OCI-LY1 (cell line): Measurements from ENCODE around the gene CDKL5.
"Not testable (repeated sequence)": the region's sequence is repeated elsewhere in the genome, so short reads cannot be mapped to it uniquely, and the experiment has no call there.

Source experiments
- H2AFZ ChIP-seq: fragments of 200-600 bp; sonication (generic), shearing (Covaris generic); 2 replicates; pipeline ENCODE4 v1.6.0; 2014; ENCODE audit warnings: antibody characterized with exemption, mild to moderate bottlenecking, low read length
- H3F3A ChIP-seq: fragments of 200-600 bp; sonication (generic), shearing (Covaris generic); 2 replicates; pipeline ENCODE4 v1.6.0; 2014; ENCODE audit warnings: mild to moderate bottlenecking, antibody characterized with exemption, low read length, moderate library complexity; ENCODE audit not compliant: insufficient read depth
- H3K27ac ChIP-seq: fragments of 200-600 bp; sonication (generic); 2 replicates; pipeline ENCODE4 v1.5.1; 2014; ENCODE audit warnings: low read length, mixed run types, mild to moderate bottlenecking, low read depth; ENCODE audit not compliant: poor library complexity, severe bottlenecking
- H3K27me3 ChIP-seq: fragments of 200-600 bp; sonication (generic); 2 replicates; pipeline ENCODE4 v1.6.0; 2014; ENCODE audit warnings: antibody characterized with exemption, mild to moderate bottlenecking, low read length, moderate library complexity; ENCODE audit not compliant: insufficient read depth
- H3K36me3 ChIP-seq: fragments of 200-600 bp; sonication (generic); 2 replicates; pipeline ENCODE4 v1.6.1; 2014; ENCODE audit warnings: mild to moderate bottlenecking, antibody characterized with exemption, low read length, moderate library complexity, mixed read lengths; ENCODE audit not compliant: insufficient read depth
- H3K4me1 ChIP-seq: fragments of 200-600 bp; sonication (generic); 2 replicates; pipeline ENCODE4 v1.5.1; 2014; ENCODE audit warnings: mild to moderate bottlenecking, low read length, moderate library complexity; ENCODE audit not compliant: insufficient read depth, severe bottlenecking
- H3K4me2 ChIP-seq: fragments of 200-600 bp; sonication (generic), shearing (Covaris generic); 2 replicates; pipeline ENCODE4 v1.6.1; 2014; ENCODE audit warnings: low read length
- H3K4me3 ChIP-seq: fragments of 200-600 bp; sonication (generic); 2 replicates; pipeline ENCODE4 v1.5.1; 2014; ENCODE audit warnings: low read length, low read depth, mild to moderate bottlenecking, mixed read lengths; ENCODE audit not compliant: poor library complexity, severe bottlenecking
- H3K79me2 ChIP-seq: fragments of 200-600 bp; shearing (Covaris generic); 2 replicates; pipeline ENCODE4 v1.6.1; 2016; ENCODE audit warnings: mixed run types, low read length, mixed read lengths; ENCODE audit not compliant: insufficient read depth
- H3K9ac ChIP-seq: fragments of 200-600 bp; sonication (generic), shearing (Covaris generic); 2 replicates; pipeline ENCODE4 v1.6.1; 2014; ENCODE audit warnings: mild to moderate bottlenecking, low read length, mixed read lengths
- H3K9me2 ChIP-seq: fragments of 200-600 bp; sonication (generic), shearing (Covaris generic); 2 replicates; pipeline ENCODE4 v1.6.1; 2014; ENCODE audit warnings: low read depth, mild to moderate bottlenecking, low read length, mixed read lengths
- H3K9me3 ChIP-seq: fragments of 200-600 bp; shearing (Covaris generic); 2 replicates; pipeline ENCODE4 v1.6.1; 2014; ENCODE audit warnings: low read length, mixed read lengths
- H4K20me1 ChIP-seq: fragments of 200-600 bp; sonication (generic), shearing (Covaris generic); 2 replicates; pipeline ENCODE4 v1.6.0; 2016; ENCODE audit warnings: mild to moderate bottlenecking, low read length; ENCODE audit not compliant: insufficient read depth
- EZH2 ChIP-seq: fragments of 200-600 bp; sonication (generic), shearing (Covaris generic); IDR thresholded peaks from 2 replicates; pipeline ENCODE4 v1.8.0; 2017; ENCODE audit warnings: borderline replicate concordance, mixed run types, mild to moderate bottlenecking, antibody characterized with exemption, low read length, moderate library complexity, mixed read lengths
- TF ChIP-seq, protein P1 (sequence below): fragments of 200-600 bp; sonication (generic), shearing (Covaris generic); IDR thresholded peaks from 2 replicates; pipeline ENCODE4 v1.5.1; 2017; ENCODE audit warnings: mild to moderate bottlenecking, antibody characterized with exemption, low read length, moderate library complexity, mixed read lengths

Gene CDKL5

DNA sequence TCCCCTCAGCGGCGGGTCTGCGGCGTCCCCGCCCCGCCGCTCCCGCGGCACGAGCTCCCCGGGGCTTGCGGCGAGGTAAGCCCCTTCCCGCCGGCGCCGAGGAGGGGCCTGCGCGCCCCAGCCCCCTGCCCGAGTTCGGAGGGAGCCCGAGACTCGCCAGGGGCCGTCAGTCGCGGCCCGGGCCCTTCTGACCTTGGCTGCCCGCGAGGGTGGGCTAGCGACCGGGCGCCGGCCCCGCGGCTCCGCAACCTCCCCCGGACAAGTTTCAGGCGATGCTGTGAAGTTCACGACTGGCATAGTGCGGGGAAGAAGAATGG lies 554 bp downstream of the CDKL5 start:
- H3F3A ChIP-seq: no peaks in the 10 kb centered on the region
- no peaks in the 10 kb centered on the region for H4K20me1 ChIP-seq
- peak overlapping the region; percentile 68 for H3K9ac ChIP-seq
- peak overlapping the region; percentile 77 for H3K4me3 ChIP-seq
- H3K9me2 ChIP-seq: no peaks in the 10 kb centered on the region
- TF ChIP-seq, protein P1, sequence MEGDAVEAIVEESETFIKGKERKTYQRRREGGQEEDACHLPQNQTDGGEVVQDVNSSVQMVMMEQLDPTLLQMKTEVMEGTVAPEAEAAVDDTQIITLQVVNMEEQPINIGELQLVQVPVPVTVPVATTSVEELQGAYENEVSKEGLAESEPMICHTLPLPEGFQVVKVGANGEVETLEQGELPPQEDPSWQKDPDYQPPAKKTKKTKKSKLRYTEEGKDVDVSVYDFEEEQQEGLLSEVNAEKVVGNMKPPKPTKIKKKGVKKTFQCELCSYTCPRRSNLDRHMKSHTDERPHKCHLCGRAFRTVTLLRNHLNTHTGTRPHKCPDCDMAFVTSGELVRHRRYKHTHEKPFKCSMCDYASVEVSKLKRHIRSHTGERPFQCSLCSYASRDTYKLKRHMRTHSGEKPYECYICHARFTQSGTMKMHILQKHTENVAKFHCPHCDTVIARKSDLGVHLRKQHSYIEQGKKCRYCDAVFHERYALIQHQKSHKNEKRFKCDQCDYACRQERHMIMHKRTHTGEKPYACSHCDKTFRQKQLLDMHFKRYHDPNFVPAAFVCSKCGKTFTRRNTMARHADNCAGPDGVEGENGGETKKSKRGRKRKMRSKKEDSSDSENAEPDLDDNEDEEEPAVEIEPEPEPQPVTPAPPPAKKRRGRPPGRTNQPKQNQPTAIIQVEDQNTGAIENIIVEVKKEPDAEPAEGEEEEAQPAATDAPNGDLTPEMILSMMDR: no peak
- no peak for TF ChIP-seq EZH2
- H3K79me2 ChIP-seq: no peaks in the 10 kb centered on the region
- no peaks in the 10 kb centered on the region for H3K36me3 ChIP-seq
- no peaks in the 10 kb centered on the region; the same call in 1 of the 2 replicates for H3K27me3 ChIP-seq
- peak overlapping the region; percentile 72 for H3K4me2 ChIP-seq
- no peak overlapping the region for H3K27ac ChIP-seq
- H3K9me3 ChIP-seq: no peaks in the 10 kb centered on the region
- peaks cover 5% of the 10 kb centered on the region for H3K4me1 ChIP-seq
- H2AFZ ChIP-seq: no peak overlapping the region

DNA sequence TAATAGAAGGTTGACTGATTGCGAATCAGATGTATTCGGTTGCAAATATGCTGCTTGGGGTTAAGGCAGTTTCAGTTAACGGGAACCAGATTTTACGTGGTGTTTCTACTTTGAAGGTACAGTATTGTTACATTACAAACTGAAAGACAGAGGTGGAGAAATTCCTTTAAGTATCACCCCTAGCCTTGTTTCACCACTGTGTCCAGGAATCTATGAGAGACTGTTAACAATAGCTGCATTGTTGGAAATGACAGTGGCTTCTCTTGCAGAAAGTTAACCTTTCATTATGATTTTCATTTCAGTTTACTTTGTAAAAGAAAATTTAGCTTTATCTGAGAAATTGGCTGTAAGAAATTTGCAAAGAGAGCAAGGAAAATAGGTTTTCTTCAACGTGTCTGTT lies 2.6 kb downstream of the CDKL5 start:
- H3K4me1 ChIP-seq: peaks cover 5% of the 10 kb centered on the region
- H3K4me2 ChIP-seq: no peak overlapping the region
- H3K36me3 ChIP-seq: no peaks in the 10 kb centered on the region
- no peaks in the 10 kb centered on the region for H3F3A ChIP-seq
- H3K4me3 ChIP-seq: no peak overlapping the region
- H3K27ac ChIP-seq: no peak overlapping the region
- H2AFZ ChIP-seq: no peak overlapping the region
- no peaks in the 10 kb centered on the region for H3K9me2 ChIP-seq
- no peaks in the 10 kb centered on the region; the same call in 1 of the 2 replicates for H3K27me3 ChIP-seq
- TF ChIP-seq EZH2: no peak
- TF ChIP-seq, protein P1: no peak
- no peak overlapping the region for H3K9ac ChIP-seq
- H3K79me2 ChIP-seq: no peaks in the 10 kb centered on the region
- H4K20me1 ChIP-seq: no peaks in the 10 kb centered on the region
- no peaks in the 10 kb centered on the region for H3K9me3 ChIP-seq

DNA sequence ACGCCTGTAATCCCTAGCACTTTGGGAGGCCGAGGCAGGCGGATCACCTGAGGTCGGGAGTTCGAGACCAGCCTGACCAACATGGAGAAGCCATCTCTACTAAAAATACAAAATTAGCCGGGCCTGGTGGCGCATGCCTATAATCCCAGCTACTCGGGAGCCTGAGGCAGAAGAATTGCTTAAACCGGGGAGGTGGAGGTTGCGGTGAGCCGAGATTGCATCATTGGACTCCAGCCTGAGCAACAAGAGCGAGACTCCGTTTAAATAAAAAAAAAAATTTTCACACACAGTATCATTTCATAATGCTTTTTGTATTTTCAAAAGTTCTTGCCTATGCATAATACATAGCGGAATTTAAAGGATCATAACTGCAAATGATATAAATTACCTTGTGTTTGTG lies 7.9 kb downstream of the CDKL5 start:
- not testable (repeated sequence) for H3K9me2 ChIP-seq, H3K36me3 ChIP-seq

DNA sequence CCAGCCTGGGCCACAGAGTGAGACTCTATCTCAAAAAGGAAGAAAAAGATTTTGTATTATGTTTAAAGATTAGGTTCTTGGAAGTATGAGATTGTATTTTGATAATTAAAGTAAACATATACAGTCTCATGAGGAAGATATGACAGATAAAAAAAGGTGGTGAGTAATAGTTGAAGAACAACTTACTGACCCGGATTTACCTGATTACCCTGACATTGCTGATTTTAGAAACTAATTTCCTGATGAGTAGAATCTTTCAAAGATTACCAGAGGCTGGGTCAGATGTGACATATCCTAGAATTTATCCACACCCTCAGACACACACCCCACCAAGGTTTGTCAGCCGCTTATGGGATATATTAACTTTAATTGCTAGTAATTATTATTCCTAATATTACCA lies 9.5 kb downstream of the CDKL5 start:
- H3K9me3 ChIP-seq: no peaks in the 10 kb centered on the region
- H3K4me3 ChIP-seq: no peak overlapping the region
- no peaks in the 10 kb centered on the region for H3K27me3 ChIP-seq
- no peak overlapping the region for H3K9ac ChIP-seq
- no peak overlapping the region for H3K27ac ChIP-seq
- no peak overlapping the region for H2AFZ ChIP-seq
- TF ChIP-seq EZH2: no peak
- TF ChIP-seq, protein P1: no peak
- H4K20me1 ChIP-seq: no peaks in the 10 kb centered on the region
- no peaks in the 10 kb centered on the region for H3K9me2 ChIP-seq
- no peaks in the 10 kb centered on the region for H3K4me1 ChIP-seq
- H3F3A ChIP-seq: no peaks in the 10 kb centered on the region
- no peaks in the 10 kb centered on the region for H3K36me3 ChIP-seq
- no peaks in the 10 kb centered on the region for H3K79me2 ChIP-seq
- no peak overlapping the region for H3K4me2 ChIP-seq

More for the DNA sequence above, 7.9 kb downstream of the CDKL5 start:
- not testable (repeated sequence) for H3K27me3 ChIP-seq, H2AFZ ChIP-seq, H4K20me1 ChIP-seq, H3K4me3 ChIP-seq, H3F3A ChIP-seq, H3K9me3 ChIP-seq, H3K4me1 ChIP-seq, H3K4me2 ChIP-seq, H3K27ac ChIP-seq, H3K9ac ChIP-seq, H3K79me2 ChIP-seq
